HG03045 (cell line): Measurements from ENCODE around the gene ARL14EP.

ENCODE experiments used
- ATAC-seq: cut with Tn5 transposase; IDR thresholded peaks from one replicate; pipeline ENCODE4 v1.9.1; 2021; ENCODE audit warnings: mild to moderate bottlenecking, moderate library complexity; ENCODE audit not compliant: unreplicated experiment

The ARL14EP gene

GRCh38 chr11:30368394-30368793 lies 45.5 kb downstream of the ARL14EP start:
- ATAC-seq: no peak

DNA sequence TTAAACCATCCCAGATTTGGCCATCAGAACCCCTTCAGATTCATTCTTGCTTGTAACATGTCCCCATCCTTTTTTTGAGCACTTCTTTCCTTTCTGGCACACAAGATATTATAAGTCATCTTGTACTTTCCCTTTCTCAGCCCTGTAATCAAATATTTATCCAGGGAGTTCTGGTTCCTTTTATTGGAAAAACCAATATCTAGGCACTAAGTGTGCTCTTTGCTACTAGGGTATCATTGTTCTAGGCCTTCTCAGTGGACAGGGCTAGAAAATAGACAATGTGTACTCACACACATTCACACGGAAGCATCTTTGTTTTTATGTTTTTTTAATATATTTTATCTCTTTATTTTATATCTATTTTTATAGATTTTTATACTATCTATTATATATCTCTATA lies 47.3 kb downstream of the ARL14EP start:
- ATAC-seq: no peak

GRCh38 chr11:30377347-30377746 lies 54.4 kb downstream of the ARL14EP start:
- no peak for ATAC-seq

GRCh38 chr11:30380846-30381245 lies 57.9 kb downstream of the ARL14EP start:
- ATAC-seq: no peak

GRCh38 chr11:30381879-30382278 lies 59.0 kb downstream of the ARL14EP start:
- no peak for ATAC-seq
